Fibroblast of lung (primary cell): Measurements from ENCODE around the gene KCND3.
"Not testable (repeated sequence)": the region's sequence is repeated elsewhere in the genome, so short reads cannot be mapped to it uniquely, and the experiment has no call there.

Experiments used
- EZH2 ChIP-seq: IDR thresholded peaks from 2 replicates; pipeline ENCODE4 v1.5.1; 2012; ENCODE audit warnings: low read length, control low read depth, mild to moderate bottlenecking; ENCODE audit errors: missing control alignments
- TF ChIP-seq, protein P1 (sequence below), 2 donors: IDR thresholded peaks in 1 of 2; conservative IDR thresholded peaks in 1 of 2; 1 replicate in 1 of 2; 2 replicates in 1 of 2; pipeline ENCODE4 v1.5.1; 2011 to 2012; ENCODE audit warnings: low read length in 2 of 2, control low read depth in 1 of 2, inconsistent platforms in 1 of 2, low read depth in 1 of 2, mild to moderate bottlenecking in 1 of 2

- TF ChIP-seq, protein P1, sequence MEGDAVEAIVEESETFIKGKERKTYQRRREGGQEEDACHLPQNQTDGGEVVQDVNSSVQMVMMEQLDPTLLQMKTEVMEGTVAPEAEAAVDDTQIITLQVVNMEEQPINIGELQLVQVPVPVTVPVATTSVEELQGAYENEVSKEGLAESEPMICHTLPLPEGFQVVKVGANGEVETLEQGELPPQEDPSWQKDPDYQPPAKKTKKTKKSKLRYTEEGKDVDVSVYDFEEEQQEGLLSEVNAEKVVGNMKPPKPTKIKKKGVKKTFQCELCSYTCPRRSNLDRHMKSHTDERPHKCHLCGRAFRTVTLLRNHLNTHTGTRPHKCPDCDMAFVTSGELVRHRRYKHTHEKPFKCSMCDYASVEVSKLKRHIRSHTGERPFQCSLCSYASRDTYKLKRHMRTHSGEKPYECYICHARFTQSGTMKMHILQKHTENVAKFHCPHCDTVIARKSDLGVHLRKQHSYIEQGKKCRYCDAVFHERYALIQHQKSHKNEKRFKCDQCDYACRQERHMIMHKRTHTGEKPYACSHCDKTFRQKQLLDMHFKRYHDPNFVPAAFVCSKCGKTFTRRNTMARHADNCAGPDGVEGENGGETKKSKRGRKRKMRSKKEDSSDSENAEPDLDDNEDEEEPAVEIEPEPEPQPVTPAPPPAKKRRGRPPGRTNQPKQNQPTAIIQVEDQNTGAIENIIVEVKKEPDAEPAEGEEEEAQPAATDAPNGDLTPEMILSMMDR (conservative IDR thresholded peaks at IDR 0.05 in 1 of 2, IDR thresholded peaks at IDR 0.05 in 1 of 2; ENCODE audit: low read depth in 1 of 2, low read length in 2 of 2) = not testable (repeated sequence)
- TF ChIP-seq EZH2 = not testable (repeated sequence)
These were observed 189.7 kb downstream of the KCND3 start for GRCh38 chr1:111799722-111800121.
